ENCODE results near the gene BCL7C.
A peak's percentile ranks its signal among the peaks of the same experiment; 100 is the strongest.
"Not testable (repeated sequence)": the region's sequence is repeated elsewhere in the genome, so short reads cannot be mapped to it uniquely, and the experiment has no call there.

BCL7C gene

DNA sequence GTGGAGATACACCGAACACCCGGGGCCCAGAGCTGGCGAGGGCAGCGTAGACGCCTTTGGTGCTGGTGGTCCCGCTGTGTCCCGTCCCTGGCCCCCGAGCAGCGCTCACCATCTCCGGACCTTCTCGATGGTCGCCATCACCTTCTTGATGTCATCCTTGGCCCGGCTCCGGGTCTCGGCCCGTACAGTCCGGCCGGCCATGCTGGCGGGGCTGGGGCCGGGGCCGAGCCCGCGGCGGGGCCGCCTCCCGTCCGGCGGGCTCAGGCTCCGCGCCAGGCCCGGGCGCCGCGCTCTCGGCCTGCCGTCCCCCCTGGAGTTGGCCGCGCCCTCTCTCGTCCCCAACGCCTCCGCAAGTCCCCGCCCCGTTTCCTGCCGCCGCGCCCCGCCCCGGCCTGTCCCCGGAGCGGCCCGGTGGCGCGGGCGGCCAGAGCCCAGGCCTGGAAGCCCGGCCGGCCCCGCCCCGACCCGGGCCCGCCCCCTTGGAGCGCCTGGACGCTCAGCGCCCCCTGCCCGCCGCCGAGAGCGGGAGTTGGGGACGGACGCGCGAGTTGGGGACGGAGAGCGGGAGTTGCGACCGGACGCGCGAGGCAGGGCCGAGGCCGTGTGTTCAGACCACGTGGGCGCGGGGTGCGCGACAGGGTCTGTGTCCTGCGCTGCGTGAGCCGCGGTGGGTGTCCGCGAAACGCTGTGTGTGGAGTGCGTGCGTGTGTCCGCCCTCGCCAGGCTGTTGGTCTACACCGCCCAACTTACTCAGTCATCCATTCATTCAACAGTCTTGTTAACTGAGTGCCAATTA lies at the start of gene BCL7C:
BCL7C (minus strand) TSS at position 334 of the 796 bp plus-strand sequence; CDS start at position 201, 133 bp downstream.
- DNase-seq (ENCODE audit: low read depth): peak; percentile 76

- DNase-seq (ENCODE audit: low read depth): no peak
Measured at GRCh38 chr16:30942426-30942806, 48.5 kb upstream of the BCL7C start.

DNA sequence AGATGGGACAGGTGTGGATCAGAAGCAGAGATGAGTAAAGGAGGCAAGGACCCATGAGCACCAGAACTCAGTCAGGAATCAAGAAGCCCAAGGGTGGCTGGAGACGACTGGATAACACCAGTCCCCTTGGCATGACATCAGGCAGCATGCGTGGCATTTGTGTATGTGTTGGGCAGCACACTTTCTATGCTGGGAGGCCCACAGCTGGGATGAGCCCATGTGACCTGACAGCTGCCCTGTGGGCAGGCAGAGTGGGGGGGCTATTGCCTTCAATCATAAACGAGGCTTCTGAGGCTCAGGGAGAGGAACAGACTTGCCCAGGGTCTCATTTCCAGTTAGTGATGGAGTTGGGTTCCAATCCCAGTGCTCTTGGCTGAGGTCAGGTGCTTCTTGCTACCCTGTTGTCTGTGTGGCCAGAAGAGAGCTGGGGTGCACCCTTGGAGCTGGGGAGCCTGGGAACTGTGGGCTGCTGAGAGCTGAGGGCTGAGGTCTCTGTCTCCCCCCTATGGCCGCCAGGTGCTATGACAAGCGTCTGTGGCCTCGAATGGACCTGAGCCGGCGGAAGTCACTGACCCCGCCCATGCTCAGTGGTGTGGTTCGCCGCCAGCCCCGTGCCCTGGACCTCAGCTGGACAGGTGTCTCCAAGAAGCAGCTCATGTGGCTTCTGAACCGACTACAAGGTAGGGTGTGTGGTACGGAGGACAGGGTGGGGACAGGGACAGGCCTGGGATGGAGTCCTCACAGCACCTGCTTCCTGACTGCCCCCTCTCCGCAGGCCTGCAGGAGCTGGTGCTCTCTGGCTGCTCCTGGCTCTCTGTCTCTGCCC lies 47.9 kb upstream of the BCL7C start:
- peak; percentile 59 for DNase-seq (ENCODE audit: low read depth)

- DNase-seq (ENCODE audit: low read depth): not testable (repeated sequence)
Measured at GRCh38 chr16:30939571-30939970, 45.7 kb upstream of the BCL7C start.

- no peak for DNase-seq (ENCODE audit: low read depth)
Measured at GRCh38 chr16:30937692-30938091, 43.8 kb upstream of the BCL7C start.

GRCh38 chr16:30934827-30935557 lies 41.1 kb upstream of the BCL7C start:
- no peak for DNase-seq (ENCODE audit: low read depth)

DNA sequence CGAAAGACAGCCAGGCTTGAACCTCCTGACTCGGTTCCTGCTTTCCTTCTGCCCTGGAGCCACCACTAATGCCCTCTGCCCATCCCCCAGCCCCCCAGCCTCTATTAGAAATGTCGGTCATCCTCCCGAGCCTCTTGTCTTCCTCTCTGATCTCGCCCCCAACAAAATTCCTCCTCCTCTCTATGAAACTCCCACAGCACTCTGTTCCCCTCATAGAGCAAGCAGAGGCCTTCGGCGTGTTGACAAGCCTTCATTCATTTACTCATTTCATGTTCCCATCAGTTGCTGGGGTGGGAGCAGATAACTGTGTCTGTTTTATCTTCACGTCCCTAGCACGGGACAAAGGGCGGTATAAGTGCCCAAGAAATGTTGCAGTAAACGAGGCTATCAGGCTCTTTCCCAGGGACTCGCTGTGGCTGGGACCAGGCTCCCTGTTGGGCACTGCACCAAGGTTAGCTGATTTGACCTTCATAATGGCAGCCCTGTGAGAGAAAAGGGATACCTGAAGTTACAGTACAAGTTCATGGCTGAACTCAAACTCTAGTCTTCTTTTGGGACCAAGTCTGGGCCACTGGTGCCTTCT lies 37.3 kb upstream of the BCL7C start:
- DNase-seq (ENCODE audit: low read depth): no peak

GRCh38 chr16:30930160-30930571 lies 36.3 kb upstream of the BCL7C start:
- no peak for DNase-seq (ENCODE audit: low read depth)

DNA sequence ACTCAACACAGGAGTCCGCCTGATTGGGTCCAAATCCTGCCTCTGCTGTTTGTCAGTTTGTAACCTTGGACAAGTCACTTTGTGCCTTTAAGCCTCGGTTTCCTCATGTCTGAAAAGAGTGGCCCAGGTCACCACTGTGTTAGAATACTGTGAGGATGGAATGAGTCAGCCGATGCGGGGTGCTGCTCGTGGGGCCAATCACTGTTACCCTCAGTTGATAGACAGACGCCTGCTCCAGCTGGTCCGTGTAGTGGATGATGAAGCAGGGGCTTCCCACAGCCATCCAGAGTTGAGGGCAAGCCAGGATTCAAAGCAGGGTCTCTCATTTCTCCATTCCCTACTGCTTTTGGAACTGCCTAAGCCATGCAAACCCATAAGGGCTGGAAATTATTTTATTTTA lies 35.3 kb upstream of the BCL7C start:
- no peak for DNase-seq (ENCODE audit: low read depth)

DNA sequence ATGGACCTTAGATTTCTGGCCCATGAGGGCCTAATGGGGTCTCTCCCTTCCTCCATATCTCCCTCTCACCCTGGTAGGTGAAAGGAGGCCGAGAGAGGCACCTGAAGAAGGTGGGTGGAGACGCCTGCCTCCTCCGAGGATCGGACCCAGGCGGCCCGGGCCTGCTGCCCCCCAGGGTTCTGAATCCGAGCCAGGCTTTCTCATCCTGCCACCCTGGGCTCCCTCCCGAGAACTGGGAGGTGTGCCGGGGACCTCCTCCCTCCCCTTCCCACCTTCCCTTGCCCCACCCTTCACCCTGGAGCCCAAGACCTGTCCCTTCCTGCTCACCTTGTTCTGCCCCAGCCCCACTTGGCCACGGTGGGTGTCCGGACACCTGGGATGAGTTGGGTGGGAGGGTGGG lies 34.5 kb upstream of the BCL7C start:
- DNase-seq (ENCODE audit: low read depth): no peak

- DNase-seq (ENCODE audit: low read depth): peak; percentile 46
Measured at GRCh38 chr16:30927789-30928378, 34.0 kb upstream of the BCL7C start.

GRCh38 chr16:30926937-30927788 lies 33.3 kb upstream of the BCL7C start:
- no peak for DNase-seq (ENCODE audit: low read depth)

DNA sequence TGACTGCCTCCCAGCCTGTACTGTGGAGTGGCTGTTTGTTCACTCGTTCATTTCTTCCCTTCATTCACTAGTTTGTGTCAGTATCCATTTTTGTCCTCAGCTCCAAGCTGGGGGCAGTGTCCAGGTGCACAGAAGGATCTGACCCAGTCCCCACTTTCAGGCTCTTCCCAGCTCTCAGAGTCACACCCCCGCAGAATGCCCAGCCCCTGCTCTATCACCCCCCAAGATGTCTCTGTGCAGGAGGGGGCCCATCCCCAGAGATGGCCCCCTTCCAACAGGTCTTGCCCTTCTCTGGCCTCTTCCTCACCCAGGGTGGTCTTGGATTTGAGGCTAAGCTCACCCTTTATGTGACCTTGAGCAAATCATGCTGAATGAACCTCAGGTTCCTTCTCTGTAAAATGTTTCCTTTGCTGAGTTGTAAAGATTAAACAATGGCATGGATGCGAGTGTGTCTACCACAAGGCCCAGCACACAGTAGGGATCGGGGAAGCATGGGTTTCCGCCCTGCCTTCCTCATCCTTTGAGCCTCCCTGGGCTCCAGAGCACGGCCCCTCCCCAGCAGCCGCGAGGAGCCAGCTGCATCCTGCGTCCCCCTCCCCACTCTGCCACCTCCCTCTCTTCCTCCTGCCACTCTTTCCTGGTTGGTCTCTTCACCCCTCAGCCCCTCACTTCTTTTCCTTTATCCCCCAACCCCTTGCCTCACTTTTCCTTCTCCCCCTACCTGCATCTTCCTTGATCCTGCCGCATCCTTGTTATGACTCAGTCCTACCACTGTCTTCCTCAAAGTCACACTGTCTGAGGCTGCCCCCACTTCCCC lies 32.3 kb upstream of the BCL7C start:
- no peak for DNase-seq (ENCODE audit: low read depth)

- DNase-seq (ENCODE audit: low read depth): no peak
Measured at GRCh38 chr16:30925632-30925987, 31.7 kb upstream of the BCL7C start.

GRCh38 chr16:30924913-30925631 lies 31.2 kb upstream of the BCL7C start:
- DNase-seq (ENCODE audit: low read depth): no peak

DNA sequence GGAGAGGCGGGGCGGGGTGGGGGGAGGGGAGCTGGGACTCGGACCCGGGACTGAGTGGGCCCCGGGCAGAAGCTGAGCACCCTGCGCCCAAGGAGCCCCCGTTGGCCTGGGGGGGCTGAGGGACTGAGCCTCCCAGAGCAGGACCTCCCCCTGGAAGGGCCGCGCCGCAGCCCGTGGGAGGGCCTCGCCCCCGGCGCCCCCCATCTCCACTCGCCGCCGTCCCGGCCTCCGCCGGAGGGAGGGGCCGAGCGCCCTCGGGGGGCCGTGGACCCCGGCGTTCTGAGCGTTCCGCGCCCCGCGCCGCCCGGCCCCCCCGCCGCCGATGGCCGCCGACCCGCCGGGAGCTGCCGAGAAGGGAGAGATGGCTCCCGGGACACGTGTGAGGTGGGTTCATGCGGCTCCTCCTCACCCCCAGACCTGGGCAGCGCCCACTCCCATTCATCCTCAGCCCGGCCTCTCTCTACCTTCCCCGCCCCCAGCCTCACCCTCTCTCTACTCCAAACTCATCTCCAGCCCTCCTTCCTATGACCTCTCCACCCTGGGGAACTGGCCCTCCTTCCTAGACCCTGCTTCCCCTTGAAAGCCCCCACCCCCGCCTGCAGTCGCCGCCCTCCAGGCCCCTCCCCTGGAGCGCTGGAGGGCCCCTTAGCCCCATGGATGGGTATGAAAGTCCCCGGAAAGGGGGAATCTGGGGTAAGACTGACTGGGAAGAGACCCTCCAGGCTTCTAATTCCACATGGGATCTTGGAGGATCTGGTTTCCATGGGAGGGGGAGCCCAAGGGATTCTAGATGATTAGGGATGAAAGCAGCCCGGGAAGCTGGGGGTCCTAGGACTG lies 30.4 kb upstream of the BCL7C start:
- DNase-seq (ENCODE audit: low read depth): no peak

DNA sequence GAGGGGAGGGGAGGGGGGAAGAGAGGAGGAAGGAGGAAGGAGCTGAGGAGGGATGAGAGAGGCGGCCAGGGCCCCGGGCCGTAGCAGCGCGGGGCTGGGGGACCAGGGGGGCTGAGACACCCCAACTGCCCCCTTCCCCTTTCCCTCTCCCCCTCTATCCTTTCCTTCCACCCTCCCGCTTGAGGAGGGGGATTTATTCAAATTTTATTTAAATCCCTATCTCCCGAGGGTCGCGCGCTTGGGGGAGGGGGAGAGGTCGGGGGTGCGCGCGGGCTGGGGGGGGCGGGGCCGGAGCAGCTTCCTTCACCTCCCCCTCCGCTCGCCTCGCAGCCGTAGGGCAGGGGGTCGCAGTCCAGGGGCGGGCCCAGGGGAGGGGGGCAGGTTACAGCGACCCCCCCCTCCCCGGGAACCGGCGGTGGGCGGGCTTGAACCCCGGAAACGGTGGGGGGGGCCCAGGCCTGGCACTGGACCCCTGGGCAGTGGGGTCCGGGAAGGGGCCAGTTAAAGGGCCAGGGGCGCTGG lies 29.7 kb upstream of the BCL7C start, which contains the start of gene FBXL19:
FBXL19 (plus strand) TSS at position 19 of the 522 bp plus-strand sequence. CDS start 2,183 bp downstream, outside the sequence.
- no peak for DNase-seq (ENCODE audit: low read depth)

GRCh38 chr16:30922960-30923535 lies 29.2 kb upstream of the BCL7C start:
- DNase-seq (ENCODE audit: low read depth): peak; percentile 94
